22Rv1 (cell line): ENCODE data around the gene C1QL4.
"Not testable (repeated sequence)": the region's sequence is repeated elsewhere in the genome, so short reads cannot be mapped to it uniquely, and the experiment has no call there.

Experiments
- CTCF ChIP-seq: fragments of 450-650 bp; IDR thresholded peaks from 2 replicates; pipeline ENCODE4 v1.5.1; 2017; ENCODE audit warnings: mild to moderate bottlenecking
- ZFX ChIP-seq: fragments of 450-650 bp; IDR thresholded peaks from 2 replicates; pipeline ENCODE4 v1.6.1; 2017; ENCODE audit warnings: antibody characterized with exemption, borderline replicate concordance

- not testable (repeated sequence) for TF ChIP-seq CTCF, ZFX
These were observed 54.1 kb downstream of the C1QL4 start for GRCh38 chr12:49282740-49283375.
